GM12875 (cell line): ENCODE results near the gene TENT5C.

Source experiments
- H3K4me3 ChIP-seq: one replicate; pipeline ENCODE4 v1.5.1; 2011; ENCODE audit warnings: low read depth, low read length, control low read depth
- CTCF ChIP-seq: IDR thresholded peaks from 2 replicates; pipeline ENCODE4 v1.5.1; 2011; ENCODE audit warnings: low read depth, mild to moderate bottlenecking, control low read depth, inconsistent platforms, low read length, moderate library complexity, borderline replicate concordance; ENCODE audit not compliant: insufficient read depth

The TENT5C gene

GRCh38 chr1:117572546-117572945 lies 33.3 kb upstream of the TENT5C start:
- no peak for TF ChIP-seq CTCF
- H3K4me3 ChIP-seq, result no peak overlapping the region

- no peak for TF ChIP-seq CTCF
- no peak overlapping the region for H3K4me3 ChIP-seq
Measured at GRCh38 chr1:117573386-117574023, 32.3 kb upstream of the TENT5C start.

GRCh38 chr1:117574161-117574835 lies 31.6 kb upstream of the TENT5C start:
- TF ChIP-seq CTCF, result no peak

GRCh38 chr1:117575586-117576225 lies 30.1 kb upstream of the TENT5C start:
- H3K4me3 ChIP-seq, result no peak overlapping the region
- TF ChIP-seq CTCF, result no peak

More at GRCh38 chr1:117574161-117574835, 31.6 kb upstream of the TENT5C start:
- H3K4me3 ChIP-seq, result no peak overlapping the region

- no peak for TF ChIP-seq CTCF
- H3K4me3 ChIP-seq, result no peak overlapping the region
Measured at GRCh38 chr1:117576236-117576635, 29.6 kb upstream of the TENT5C start.

GRCh38 chr1:117577191-117577885 lies 28.5 kb upstream of the TENT5C start:
- no peak for TF ChIP-seq CTCF
- no peak overlapping the region for H3K4me3 ChIP-seq
